CD4-positive, alpha-beta T cell treated with Interleukin-17A for 4 hours (primary cell): ENCODE data around the gene OR2T35.

Experiments used
- DNase-seq: peaks from one replicate; pipeline ENCODE4 v3.0.0-alpha.2; 2020; ENCODE audit warnings: mixed read lengths

The OR2T35 gene

DNA sequence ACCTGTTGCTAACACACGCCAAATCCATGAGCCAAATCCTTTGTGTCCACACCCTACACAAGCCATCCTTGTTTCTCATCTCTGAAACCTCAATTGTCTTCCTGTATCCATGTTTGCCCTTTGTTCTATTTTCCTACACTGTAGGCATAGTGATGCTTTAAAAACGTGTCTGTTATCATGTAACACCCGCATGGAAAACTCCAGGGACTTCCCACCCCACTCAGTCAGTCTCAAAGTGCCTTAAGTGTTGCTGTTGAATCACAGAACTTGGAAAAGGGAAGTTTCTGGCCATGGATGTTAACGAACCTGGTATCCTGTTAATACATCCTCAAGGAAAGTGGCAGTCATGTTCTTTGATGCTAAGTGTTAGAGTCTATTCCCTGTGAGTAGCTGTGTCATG is 19.9 kb downstream of the OR2T35 start:
- DNase-seq = no peak

DNA sequence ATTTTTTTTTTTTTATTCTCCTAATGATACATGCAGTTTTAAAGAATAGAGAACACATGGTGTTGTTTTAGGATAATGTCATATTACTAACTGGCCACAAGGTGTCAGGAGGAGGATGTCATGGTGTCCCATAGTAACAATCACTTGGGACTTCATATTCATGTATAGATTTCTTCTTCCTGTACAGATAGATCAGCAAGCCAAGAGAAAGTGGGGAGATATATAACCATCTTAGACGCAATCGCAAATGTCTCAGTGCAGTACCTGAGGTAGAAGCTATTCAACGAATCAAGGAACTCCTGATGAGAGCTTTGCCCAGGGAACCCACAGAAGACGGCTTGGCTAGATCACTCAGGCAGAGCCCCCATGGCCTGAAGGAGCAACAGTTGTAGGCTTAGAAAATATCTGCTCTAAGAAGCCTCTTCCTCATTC is 22.5 kb downstream of the OR2T35 start:
- DNase-seq = no peak

DNA sequence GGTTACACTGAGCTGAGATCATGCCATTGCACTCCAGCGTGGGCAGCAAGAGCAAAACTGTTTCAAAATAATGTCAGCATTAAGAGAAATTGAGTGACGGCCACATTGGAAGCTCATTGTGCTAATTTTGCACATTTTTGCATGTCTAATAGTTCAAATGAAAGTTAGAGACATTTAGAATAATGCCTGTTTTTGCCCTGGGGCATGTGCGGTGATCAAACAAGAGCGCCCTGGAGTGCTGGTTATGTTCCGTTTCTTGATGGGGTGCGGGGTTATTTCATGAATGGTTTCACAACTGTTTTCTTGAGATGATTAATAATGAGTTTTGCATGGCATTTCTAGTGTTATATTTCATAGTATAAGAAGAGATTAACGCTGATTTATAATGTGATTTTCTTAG is 23.3 kb downstream of the OR2T35 start:
- DNase-seq = no peak

DNA sequence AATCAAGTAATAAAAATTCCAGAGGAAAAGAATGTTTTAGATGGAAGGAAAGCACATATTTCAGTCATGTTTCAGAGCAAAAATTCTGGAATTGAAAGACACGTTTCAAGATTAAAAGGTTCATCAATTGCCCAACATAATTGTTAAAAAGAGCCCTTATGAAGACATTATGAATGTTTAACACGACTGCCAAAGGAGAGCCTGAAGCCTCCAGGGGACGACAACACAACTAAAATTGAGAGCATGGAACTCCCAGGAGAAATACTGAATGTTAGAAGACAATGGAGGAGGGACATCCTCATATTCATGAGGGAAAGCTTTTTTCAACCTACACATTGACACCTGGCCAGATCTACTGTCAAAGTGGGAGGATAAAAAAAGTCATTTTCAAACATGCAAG is 26.2 kb downstream of the OR2T35 start:
- DNase-seq = peak; percentile 51

DNA sequence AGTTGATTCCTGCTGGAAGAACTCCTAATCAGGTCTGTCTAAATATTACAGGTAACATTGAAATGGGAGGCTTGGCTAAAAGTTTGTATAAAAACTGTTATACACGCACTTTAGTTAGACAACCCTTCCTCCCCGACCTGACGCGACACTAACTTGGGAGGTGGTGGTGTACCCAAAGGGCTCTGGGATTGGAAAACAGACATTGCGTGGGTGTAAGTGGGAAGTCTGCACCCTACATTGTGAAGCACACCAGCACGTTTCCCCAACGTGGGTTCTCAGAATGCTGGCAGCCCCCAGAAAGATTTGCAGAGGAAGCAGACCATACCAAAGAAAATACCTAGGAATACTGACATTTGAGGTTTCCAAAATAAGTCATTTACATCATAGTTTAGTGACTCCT is 27.0 kb downstream of the OR2T35 start:
- no peak for DNase-seq

DNA sequence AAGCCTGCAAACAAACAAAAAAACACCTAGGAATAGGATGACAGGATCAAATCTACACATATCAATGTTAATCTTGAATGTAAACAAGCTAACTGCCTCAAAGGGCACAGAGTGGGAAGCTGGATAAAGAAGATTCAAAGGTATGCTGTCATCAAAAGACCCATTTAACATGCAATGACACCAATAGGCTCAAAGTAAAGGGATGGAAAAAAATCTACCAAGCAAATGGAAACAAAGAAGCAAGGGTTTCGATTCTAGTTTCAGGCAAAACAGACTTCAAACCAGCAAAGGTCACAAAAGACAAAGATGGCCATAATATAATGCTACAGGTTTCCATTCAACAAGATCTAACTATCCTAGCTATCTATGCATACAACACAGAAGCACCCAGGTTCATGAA is 31.3 kb downstream of the OR2T35 start:
- no peak for DNase-seq

DNA sequence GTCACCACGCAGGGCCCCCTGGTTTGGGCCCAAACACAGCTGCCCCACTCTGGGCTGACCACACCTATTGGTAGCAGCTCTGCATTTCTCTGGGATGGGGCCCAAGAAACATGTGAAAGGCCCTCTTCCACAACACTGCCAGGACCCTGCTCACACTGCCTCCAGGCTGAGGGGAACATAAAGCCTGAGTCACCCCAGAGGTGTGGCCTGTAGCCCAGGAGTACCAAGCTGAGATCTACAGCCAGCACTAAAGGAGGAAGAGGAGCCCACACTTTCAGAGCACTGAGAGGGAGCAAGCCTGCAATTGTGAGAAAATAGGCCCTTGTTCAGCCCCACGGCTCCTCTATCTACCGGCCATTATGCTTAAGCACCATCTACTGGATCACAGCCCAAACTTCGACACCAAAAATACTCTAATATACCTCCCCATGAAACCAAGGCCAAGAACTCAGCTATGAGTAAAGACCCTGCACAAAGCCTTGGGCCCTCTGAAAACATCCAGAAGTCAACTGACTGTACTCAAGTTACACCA is 33.1 kb downstream of the OR2T35 start:
- no peak for DNase-seq

DNA sequence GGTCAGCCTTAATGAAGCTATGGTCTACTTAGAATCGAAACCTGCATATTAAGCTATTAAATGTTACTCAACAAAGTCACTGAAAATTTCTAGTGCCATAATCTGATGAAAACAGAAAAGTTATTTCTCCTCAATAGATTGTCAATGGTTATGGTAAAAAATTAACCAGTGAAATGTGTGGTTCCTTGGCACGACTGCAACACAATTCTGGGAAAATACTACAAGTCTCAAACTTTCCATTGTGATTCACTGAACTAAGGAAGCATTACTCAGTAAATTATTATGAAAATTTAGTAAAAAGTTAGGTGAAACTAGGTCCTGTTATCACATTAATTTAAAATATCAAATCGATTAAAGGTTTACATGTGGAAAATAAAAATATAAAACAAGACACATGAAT is 34.8 kb downstream of the OR2T35 start:
- DNase-seq = no peak

DNA sequence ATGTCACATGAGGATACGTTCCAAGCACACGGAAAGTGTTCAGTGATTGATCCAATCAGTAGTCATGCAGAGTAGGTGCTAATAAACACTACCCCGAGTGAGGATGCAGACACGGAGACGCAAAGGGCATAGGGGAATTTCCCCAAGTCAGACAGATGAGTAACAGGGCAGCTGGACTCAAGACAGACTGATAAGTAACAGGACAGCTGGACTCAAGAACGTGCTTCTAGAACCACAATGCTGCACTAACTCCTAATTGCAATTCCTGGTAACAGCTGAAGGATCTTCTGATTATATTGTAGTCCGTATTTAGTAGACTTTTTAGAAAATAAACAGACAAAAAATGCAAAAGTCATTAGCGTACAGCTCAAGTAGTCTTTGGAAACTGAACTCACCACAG is 45.7 kb downstream of the OR2T35 start:
- no peak for DNase-seq

DNA sequence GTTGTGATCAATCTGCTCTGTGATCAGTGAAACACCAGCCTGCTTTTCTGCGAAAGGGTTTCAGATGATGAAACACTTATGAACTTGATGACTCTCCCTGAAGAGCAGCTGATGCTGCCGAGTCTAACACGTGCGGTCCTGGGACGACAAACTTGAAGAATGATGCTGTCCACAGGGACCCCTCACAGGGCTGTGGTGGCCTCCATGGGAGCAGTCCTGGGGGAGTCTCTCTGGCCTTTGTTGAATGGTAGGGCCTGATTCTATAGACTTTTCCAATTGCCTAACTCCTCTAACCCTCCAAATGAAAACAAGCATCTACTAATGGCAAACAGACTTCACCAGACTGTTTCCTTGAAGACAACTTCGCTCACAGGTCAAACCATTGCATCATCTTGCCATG is 47.5 kb downstream of the OR2T35 start, which contains the start of gene OR2T10:
Gene OR2T10, minus strand, starts transcription at position 112 of the 400 bp plus-strand sequence. CDS start 3,932 bp downstream, outside the sequence.
- DNase-seq = no peak

DNA sequence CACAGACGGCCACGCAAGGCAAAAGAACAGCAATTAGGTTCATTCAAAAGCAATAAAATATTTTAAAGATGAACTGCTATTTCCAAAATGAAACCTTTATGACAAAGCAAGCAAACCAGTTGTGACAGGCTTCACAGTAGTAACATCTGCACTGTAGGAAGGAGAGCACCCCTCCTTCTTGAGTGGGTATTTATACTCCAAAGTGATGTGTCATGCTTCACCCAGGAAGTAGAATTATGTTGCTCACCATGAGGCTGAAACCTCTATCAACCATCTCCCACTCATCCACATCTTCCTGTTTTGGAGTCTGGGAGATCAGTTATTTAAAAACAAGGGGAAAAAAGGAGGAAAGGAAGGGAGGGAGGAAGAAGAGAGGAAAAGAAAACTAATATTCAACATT is 48.5 kb downstream of the OR2T35 start:
- no peak for DNase-seq

DNA sequence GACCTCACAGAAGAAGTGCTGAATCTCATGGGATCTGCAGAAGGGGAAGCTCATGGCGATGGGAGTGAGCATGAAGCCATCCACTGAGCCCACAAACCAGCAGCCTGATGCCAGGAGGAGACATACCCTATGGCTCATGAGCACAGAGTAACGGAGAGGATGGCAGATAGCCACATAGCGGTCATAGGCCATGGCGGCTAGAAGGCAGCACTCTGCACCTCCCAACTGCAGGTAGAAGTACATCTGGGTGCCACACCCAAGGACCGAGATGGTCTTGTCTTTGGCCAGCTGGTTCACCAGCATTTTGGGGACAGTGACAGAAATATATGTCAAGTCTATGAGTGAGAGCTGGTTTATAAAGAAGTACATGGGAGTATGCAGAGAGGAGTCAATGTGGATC is 51.9 kb downstream of the OR2T35 start:
- DNase-seq = no peak

DNA sequence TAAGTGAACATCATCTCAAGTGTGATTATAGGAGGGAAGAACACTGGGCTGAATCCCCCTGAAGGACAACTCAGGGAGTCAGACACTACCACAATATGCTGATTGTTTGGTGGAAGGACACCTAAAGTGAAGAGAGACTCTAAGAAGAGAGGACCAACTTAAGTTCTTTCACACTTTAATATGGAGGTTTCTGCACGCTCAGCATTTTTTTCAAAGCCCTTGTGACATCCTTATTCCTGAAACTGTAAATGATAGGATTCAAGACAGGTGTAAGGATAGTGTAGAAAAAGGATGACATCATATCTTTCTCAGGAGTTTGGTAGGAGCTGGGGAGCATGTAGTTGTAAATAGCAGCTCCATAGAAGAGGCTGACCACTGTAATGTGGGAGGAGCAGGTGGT is 52.4 kb downstream of the OR2T35 start:
- DNase-seq = no peak

DNA sequence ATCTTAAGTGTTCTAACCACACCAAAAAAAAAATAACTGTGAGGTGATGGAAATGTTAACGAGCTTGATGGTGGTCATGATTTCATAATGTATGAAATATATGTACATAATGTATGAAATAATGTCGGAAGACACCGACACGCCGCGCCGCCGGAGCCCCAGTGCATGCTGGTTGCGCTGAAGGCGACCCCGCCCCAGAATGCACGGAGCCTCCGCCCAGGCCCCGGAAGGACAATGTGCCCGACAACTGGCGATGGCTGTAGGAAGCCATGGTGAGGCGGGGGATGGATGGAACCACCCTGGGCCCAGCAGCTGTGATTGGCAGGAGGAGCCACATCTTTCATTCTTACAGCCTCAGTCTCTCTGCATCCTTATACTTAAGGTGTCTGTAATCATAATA is 55.0 kb downstream of the OR2T35 start:
- DNase-seq = no peak

DNA sequence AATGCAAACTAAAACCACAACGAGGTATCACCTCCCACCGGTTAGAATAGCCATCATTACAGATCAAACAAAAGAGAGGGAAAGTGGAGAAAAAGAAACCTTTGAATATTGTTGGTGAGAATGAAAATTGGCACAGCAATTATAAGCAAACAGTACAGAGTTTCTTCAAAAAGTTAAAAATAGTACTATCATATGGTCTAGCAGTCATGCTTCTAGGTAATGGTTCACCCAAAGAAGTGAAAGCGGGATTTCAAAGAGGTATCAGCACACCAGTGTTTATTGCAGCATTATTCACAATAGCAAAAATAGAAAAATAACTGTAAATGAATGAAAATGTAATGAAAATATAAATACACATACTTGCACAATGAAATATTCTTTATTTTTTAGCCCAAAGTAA is 55.7 kb downstream of the OR2T35 start:
- DNase-seq = no peak
